Smooth muscle cell (in vitro differentiated cells): ENCODE data around the gene ZNF366. TPM values are rescaled to one million over a fixed set of nuclear protein-coding genes. Genes with fewer than 3 reads are reported as not detected.
A peak's percentile ranks its signal among the peaks of the same experiment; 100 is the strongest.

Experiments used
- DNase-seq: peaks from one replicate; lab custom pipeline; 2025; ENCODE audit not compliant: unreplicated experiment; lab: John Stamatoyannopoulos, UW
- H2AFZ ChIP-seq: fragments of 200-600 bp; sonication (generic); 2 replicates; pipeline ENCODE4 v1.6.0; 2016; ENCODE audit warnings: antibody characterized with exemption, low read depth, mild to moderate bottlenecking
- H3F3A ChIP-seq: fragments of 200-600 bp; sonication (generic); 2 replicates; pipeline ENCODE4 v1.6.0; 2017; ENCODE audit warnings: antibody characterized with exemption, low read depth
- H3K27ac ChIP-seq: fragments of 200-600 bp; sonication (generic); 2 replicates; pipeline ENCODE4 v1.5.1; 2016; ENCODE audit warnings: low read depth, mild to moderate bottlenecking
- H3K27me3 ChIP-seq: fragments of 200-600 bp; sonication (generic); 2 replicates; pipeline ENCODE4 v1.6.1; 2016; ENCODE audit warnings: low read depth, mild to moderate bottlenecking
- H3K36me3 ChIP-seq: fragments of 200-600 bp; sonication (generic); 2 replicates; pipeline ENCODE4 v1.5.1; 2016; ENCODE audit warnings: low read depth
- H3K4me1 ChIP-seq: fragments of 200-600 bp; sonication (generic); 2 replicates; pipeline ENCODE4 v1.5.1; 2016; ENCODE audit warnings: low read depth
- H3K4me2 ChIP-seq: fragments of 200-600 bp; sonication (generic); 2 replicates; pipeline ENCODE4 v1.6.0; 2016; ENCODE audit warnings: mild to moderate bottlenecking
- H3K4me3 ChIP-seq: fragments of 200-600 bp; sonication (generic); 2 replicates; pipeline ENCODE4 v1.5.1; 2016; ENCODE audit warnings: mild to moderate bottlenecking
- H3K79me2 ChIP-seq: fragments of 200-600 bp; sonication (generic); 2 replicates; pipeline ENCODE4 v1.6.0; 2016; ENCODE audit warnings: low read depth, mild to moderate bottlenecking
- H3K9ac ChIP-seq: fragments of 200-600 bp; sonication (generic); 2 replicates; pipeline ENCODE4 v1.6.0; 2016; ENCODE audit warnings: low read depth
- H3K9me3 ChIP-seq: fragments of 200-600 bp; sonication (generic); replicated peaks from 2 replicates; pipeline ENCODE4 v1.5.1; 2016; ENCODE audit warnings: low read depth
- H4K20me1 ChIP-seq: fragments of 200-600 bp; sonication (generic); 2 replicates; pipeline ENCODE4 v1.6.0; 2016; ENCODE audit warnings: low read depth
- CTCF ChIP-seq: fragments of 200-600 bp; sonication (generic); IDR thresholded peaks from 2 replicates; pipeline ENCODE4 v1.5.1; 2017; ENCODE audit warnings: borderline replicate concordance, mild to moderate bottlenecking, antibody characterized with exemption; ENCODE audit not compliant: insufficient read depth, poor library complexity, severe bottlenecking
- WGBS: methylation state at CpG from one replicate; pipeline ENCODE4 v1.1.7; 2016; ENCODE audit warnings: low lambda C conversion rate; 5-methylcytosine and 5-hydroxymethylcytosine counted together
- polyA plus RNA-seq: library from polyadenylated mRNA; unstranded; fragments of >200 nt; fragmentation: Nextera tagmentation; extraction: Ambion mirVana; gene quantifications from 2 replicates; pipeline ENCODE4 v1.2.1, GENCODE V29; 2016
- total RNA-seq: library from RNA; depleted of rRNA; stranded (reverse); fragments of >200 nt; gene quantifications from 2 replicates; pipeline ENCODE4 v1.2.3, GENCODE V29; 2014

The ZNF366 gene
- total and polyA plus RNA-seq, 2 experiments from 2014 or later = not detected

- 84% methylated on average over 3 of the region's 3 CpGs for WGBS
- TF ChIP-seq CTCF = no peak
Measured at GRCh38 chr5:72497823-72498222, 9.4 kb downstream of the ZNF366 start.

GRCh38 chr5:72495410-72495809, 11.8 kb downstream of the ZNF366 start:
- Histone ChIP-seq H3K4me2 (no peak overlapping the region), H3K27me3 (no peaks in the 10 kb centered on the region), H3K9me3 (no peaks in the 10 kb centered on the region), H3K4me3 (no peak overlapping the region), H3K4me1 (no peaks in the 10 kb centered on the region), H3F3A (no peaks in the 10 kb centered on the region), H3K27ac (no peak overlapping the region), H3K79me2 (no peaks in the 10 kb centered on the region), H2AFZ (no peak overlapping the region), H4K20me1 (no peaks in the 10 kb centered on the region), H3K36me3 (no peaks in the 10 kb centered on the region), H3K9ac (no peak overlapping the region)
- DNase-seq = no peak
- WGBS = 80% methylated on average over 6 of the region's 6 CpGs
- no peak for TF ChIP-seq CTCF

More at GRCh38 chr5:72497823-72498222, 9.4 kb downstream of the ZNF366 start:
- no peak overlapping the region for H2AFZ ChIP-seq
- H3K4me3 ChIP-seq = no peak overlapping the region
- H3K27ac ChIP-seq = no peak overlapping the region
- H3K36me3 ChIP-seq = no peaks in the 10 kb centered on the region
- no peaks in the 10 kb centered on the region for H3K27me3 ChIP-seq
- DNase-seq = no peak
- no peak overlapping the region for H3K4me2 ChIP-seq
- H4K20me1 ChIP-seq = no peaks in the 10 kb centered on the region
- H3K9me3 ChIP-seq = no peaks in the 10 kb centered on the region
- H3K79me2 ChIP-seq = no peaks in the 10 kb centered on the region
- no peaks in the 10 kb centered on the region for H3F3A ChIP-seq
- no peaks in the 10 kb centered on the region for H3K4me1 ChIP-seq
- no peak overlapping the region for H3K9ac ChIP-seq

GRCh38 chr5:72494623-72495124, 12.5 kb downstream of the ZNF366 start:
- Histone ChIP-seq H3K9ac (no peak overlapping the region), H3K9me3 (no peaks in the 10 kb centered on the region), H3K4me1 (no peaks in the 10 kb centered on the region), H3F3A (no peaks in the 10 kb centered on the region), H3K4me2 (peak overlapping the region; percentile 27), H3K4me3 (no peak overlapping the region), H3K27me3 (no peaks in the 10 kb centered on the region), H3K27ac (no peak overlapping the region), H3K79me2 (no peaks in the 10 kb centered on the region), H4K20me1 (no peaks in the 10 kb centered on the region), H2AFZ (no peak overlapping the region), H3K36me3 (no peaks in the 10 kb centered on the region)
- 46% methylated on average over 5 of the region's 5 CpGs for WGBS
- DNase-seq = no peak
- TF ChIP-seq CTCF = no peak

- Histone ChIP-seq H3K4me2 (no peak overlapping the region), H3K79me2 (no peaks in the 10 kb centered on the region), H2AFZ (no peak overlapping the region), H3K36me3 (no peaks in the 10 kb centered on the region), H4K20me1 (no peaks in the 10 kb centered on the region), H3K4me1 (no peaks in the 10 kb centered on the region), H3K27me3 (no peaks in the 10 kb centered on the region), H3K9ac (no peak overlapping the region), H3F3A (no peaks in the 10 kb centered on the region), H3K27ac (no peak overlapping the region), H3K9me3 (no peaks in the 10 kb centered on the region), H3K4me3 (no peak overlapping the region)
- DNase-seq = no peak
- no peak for TF ChIP-seq CTCF
Measured at GRCh38 chr5:72489536-72489935, 17.7 kb downstream of the ZNF366 start.
